HL-60 (cell line): ENCODE data around the gene SEPTIN2.

Experiments
- DNase-seq, 2 experiments: peaks; one replicate each; pipeline ENCODE4 v3.0.0-alpha.2; 2010 to 2020; ENCODE audit warnings: low read depth in 1 of 2, low spot score in 1 of 2
- H3K27ac ChIP-seq: fragments of 250-450 bp; sonication (Bioruptor Pico); replicated peaks from 2 replicates; pipeline ENCODE4 v1.5.1; 2020; ENCODE audit warnings: mild to moderate bottlenecking, moderate library complexity
- H3K27me3 ChIP-seq: fragments of 250-450 bp; sonication (Bioruptor Pico); 2 replicates; pipeline ENCODE4 v1.5.1; 2021; ENCODE audit warnings: mild to moderate bottlenecking, moderate library complexity; ENCODE audit not compliant: insufficient read depth, poor library complexity, severe bottlenecking
- H3K4me3 ChIP-seq: replicated peaks from 2 replicates; pipeline ENCODE4 v1.5.1; 2011; ENCODE audit warnings: mild to moderate bottlenecking, control low read depth, low read length; ENCODE audit not compliant: insufficient read depth
- CTCF ChIP-seq: IDR thresholded peaks from one replicate; pipeline ENCODE4 v1.5.1; 2011; ENCODE audit warnings: low read length, control low read depth, inconsistent platforms; ENCODE audit not compliant: insufficient read depth
- GABPA ChIP-seq: IDR thresholded peaks from 2 replicates; pipeline ENCODE4 v1.6.1; 2012; ENCODE audit warnings: low read depth
- POLR2AphosphoS5 ChIP-seq: IDR thresholded peaks from 2 replicates; pipeline ENCODE4 v1.6.1; 2012; ENCODE audit warnings: low read depth
- REST ChIP-seq: IDR thresholded peaks from 2 replicates; pipeline ENCODE4 v1.6.1; 2012; ENCODE audit warnings: low read depth; ENCODE audit not compliant: insufficient replicate concordance
- SPI1 ChIP-seq: IDR thresholded peaks from 2 replicates; pipeline ENCODE4 v1.6.1; 2012; ENCODE audit warnings: low read depth, mild to moderate bottlenecking, borderline replicate concordance

The SEPTIN2 gene

GRCh38 chr2:241334813-241335212, 19.1 kb downstream of the SEPTIN2 start:
- no peak for TF ChIP-seq SPI1
- TF ChIP-seq GABPA, result no peak
- no peak for TF ChIP-seq REST
- no peak for DNase-seq
- H3K4me3 ChIP-seq, result no peak overlapping the region
- no peak overlapping the region for H3K27ac ChIP-seq
- no peaks in the 10 kb centered on the region for H3K27me3 ChIP-seq

GRCh38 chr2:241339839-241340630, 24.3 kb downstream of the SEPTIN2 start:
- H3K4me3 ChIP-seq, result no peak overlapping the region
- no peaks in the 10 kb centered on the region for H3K27me3 ChIP-seq
- H3K27ac ChIP-seq, result peak overlapping the region; percentile 37
- TF ChIP-seq POLR2AphosphoS5 (no peak), GABPA (no peak)
- DNase-seq, result no peak

- no peaks in the 10 kb centered on the region for H3K27me3 ChIP-seq
- peak in 1 of 2 experiments; percentile 31 for DNase-seq
- TF ChIP-seq CTCF (no peak), SPI1 (no peak), POLR2AphosphoS5 (no peak), GABPA (no peak), REST (no peak)
- H3K4me3 ChIP-seq, result no peak overlapping the region
- peak overlapping the region; percentile 37 for H3K27ac ChIP-seq
These were observed 25.0 kb downstream of the SEPTIN2 start for GRCh38 chr2:241340631-241341163.

GRCh38 chr2:241344925-241345651, 29.4 kb downstream of the SEPTIN2 start:
- TF ChIP-seq SPI1, result no peak
- no peak for TF ChIP-seq GABPA
- TF ChIP-seq REST, result no peak
- TF ChIP-seq POLR2AphosphoS5, result no peak
- TF ChIP-seq CTCF, result no peak

More at GRCh38 chr2:241344925-241345651, 29.4 kb downstream of the SEPTIN2 start:
- DNase-seq, result no peak
- Histone ChIP-seq H3K4me3 (no peak overlapping the region), H3K27ac (no peak overlapping the region), H3K27me3 (no peaks in the 10 kb centered on the region)
